HG03442 (cell line): ENCODE data around the gene DMGDH.

ENCODE experiments used
- ATAC-seq: cut with Tn5 transposase; IDR thresholded peaks from one replicate; pipeline ENCODE4 v1.9.1; 2021; ENCODE audit warnings: mild to moderate bottlenecking, moderate library complexity; ENCODE audit not compliant: unreplicated experiment

The DMGDH gene

DNA sequence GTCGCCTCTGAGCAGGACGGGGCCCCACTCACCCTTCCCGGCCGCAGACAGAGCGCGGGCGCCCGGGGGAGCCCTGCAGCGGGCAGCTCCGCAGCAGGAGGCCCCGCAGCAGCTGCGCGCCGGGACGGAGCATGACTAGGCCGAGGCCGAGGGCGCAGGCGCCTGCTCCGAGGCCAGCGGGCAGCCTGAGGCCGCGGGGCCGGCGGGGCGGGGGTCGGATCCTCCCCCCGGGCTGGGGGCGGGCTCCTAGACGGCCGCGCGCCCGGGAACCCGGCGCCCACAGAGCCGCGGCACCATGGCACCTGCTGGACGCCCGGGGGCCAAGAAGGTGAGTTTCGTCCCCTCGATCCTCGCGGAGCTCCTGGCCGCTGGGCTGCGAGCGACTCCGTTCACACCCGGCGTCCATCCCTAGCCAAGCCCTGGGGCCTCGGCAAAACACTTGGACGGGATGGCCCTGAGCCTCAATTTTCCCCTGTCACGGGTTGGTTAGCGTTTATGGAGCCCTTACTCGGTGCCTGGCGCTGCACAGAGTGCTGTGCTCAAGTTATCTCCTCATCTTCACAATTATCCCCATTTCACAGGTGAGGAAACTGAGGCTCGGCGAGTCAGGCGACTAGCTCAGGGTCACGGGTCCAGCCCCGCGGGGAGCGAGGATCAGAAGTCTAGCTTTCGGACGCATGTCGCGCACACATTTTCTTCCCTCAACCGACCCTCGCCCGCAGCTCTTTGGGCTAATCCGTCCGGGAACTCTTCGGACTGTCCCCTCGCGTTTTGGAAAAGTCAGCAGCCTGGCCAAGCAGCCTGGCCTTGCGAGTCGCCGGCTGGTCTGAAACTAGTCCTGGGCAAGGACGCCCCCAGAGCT lies at the start of gene DMGDH, which contains the start of gene BHMT2:
TSS of gene DMGDH (minus strand) at position 187 of the 862 bp plus-strand sequence. CDS start at position 133, 54 bp downstream.
TSS of gene BHMT2 (plus strand) at position 280 of the 862 bp plus-strand sequence. CDS start at position 296, 16 bp downstream.
- no peak for ATAC-seq

DNA sequence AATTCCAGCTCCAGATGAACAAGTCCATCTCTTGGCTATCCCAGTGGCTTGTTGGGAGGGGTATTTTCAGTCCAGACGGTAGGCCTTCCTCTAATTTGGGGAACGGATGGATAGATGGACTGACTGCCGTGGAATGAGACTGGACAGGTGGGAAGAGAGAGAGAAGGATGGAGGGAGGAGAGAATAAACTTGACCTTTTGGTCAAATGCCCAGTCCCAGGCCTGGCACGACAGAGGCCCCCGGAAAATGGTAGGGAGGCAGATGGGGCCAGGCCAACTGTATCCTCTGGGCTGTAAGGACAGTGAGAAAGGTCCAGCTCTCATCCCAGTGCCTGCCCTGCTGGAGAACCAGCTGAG lies 43.2 kb upstream of the DMGDH start:
- ATAC-seq: no peak

- ATAC-seq: no peak
Observed at GRCh38 chr5:79111960-79112702, 42.7 kb upstream of the DMGDH start.

DNA sequence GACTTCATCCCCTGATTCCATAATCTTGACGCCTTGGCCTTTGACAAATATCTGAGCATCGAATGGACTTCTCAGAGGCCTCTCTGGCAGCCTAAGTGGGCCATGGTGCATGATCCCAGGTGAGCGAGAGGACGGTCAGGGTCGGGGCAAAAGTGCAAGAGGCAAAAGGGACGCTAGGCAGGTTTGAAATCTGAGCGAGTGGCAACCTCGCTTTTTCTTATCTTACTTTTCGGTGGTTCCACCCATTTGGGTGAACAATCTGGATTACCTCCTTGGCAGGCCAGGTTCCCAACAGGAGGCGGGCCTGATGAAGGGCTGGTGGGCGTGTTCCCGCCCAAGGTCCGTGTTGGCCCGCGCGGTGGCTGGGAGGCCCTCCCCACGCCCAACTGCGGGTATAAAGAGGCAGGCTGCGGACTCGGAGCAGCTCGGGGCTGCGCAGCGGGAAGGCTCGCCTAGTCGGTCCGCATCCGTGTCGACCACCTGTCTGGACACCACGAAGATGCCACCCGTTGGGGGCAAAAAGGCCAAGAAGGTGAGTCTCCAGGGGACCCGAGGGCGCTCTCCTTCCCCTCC lies 42.0 kb upstream of the DMGDH start, which contains the start of gene BHMT:
TSS of gene BHMT (plus strand) at position 423 of the 573 bp plus-strand sequence. CDS start at position 500, 77 bp downstream.
- no peak for ATAC-seq

- ATAC-seq: no peak
Observed at GRCh38 chr5:79109527-79110492, 40.3 kb upstream of the DMGDH start.

- ATAC-seq: no peak
Observed at GRCh38 chr5:79108792-79109191, 39.3 kb upstream of the DMGDH start.

DNA sequence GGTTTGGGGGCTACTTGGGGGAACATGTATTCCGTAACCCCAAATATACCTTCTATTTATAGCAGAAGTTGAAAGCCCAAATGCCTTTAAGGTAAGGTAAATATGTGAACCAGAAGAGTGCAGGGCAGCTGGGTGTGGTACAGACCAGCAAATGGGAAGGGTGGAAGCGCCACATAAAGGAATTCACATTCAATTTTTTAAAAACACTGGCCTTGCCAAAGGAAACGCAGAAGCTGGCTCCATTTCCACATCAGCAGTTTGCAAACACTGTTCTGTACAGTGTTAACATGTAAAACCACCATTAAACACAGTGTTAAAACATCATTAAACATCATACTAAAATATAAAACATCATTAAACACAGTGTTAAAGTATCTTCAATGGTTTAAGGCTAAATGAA lies 38.6 kb upstream of the DMGDH start:
- no peak for ATAC-seq

GRCh38 chr5:79107020-79107796 lies 37.7 kb upstream of the DMGDH start:
- no peak for ATAC-seq

GRCh38 chr5:79105868-79106267 lies 36.4 kb upstream of the DMGDH start:
- no peak for ATAC-seq

DNA sequence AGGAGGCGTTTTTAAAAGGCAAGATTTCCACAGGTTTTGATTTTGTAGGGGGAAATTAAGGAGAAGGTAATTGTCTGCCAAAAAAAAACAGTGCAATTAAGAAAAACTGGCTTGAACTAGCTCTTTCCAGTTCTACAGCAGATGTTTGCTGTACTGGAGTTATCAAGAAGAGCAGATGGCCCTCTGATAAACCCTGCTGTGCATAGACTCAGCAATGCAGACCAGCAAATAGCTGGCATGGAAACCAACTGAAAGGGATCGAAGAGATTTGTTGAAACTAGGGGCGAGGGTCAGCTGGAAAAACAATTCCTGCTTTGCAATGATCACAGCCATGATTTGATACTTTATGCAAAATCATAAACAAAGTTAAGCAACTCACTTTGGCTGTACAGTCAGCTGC lies 24.3 kb upstream of the DMGDH start:
- no peak for ATAC-seq

- no peak for ATAC-seq
Observed at GRCh38 chr5:79091064-79091463, 21.6 kb upstream of the DMGDH start.

- no peak for ATAC-seq
Observed at GRCh38 chr5:79088507-79088906, 19.0 kb upstream of the DMGDH start.

GRCh38 chr5:79086116-79086515 lies 16.6 kb upstream of the DMGDH start:
- ATAC-seq: no peak

DNA sequence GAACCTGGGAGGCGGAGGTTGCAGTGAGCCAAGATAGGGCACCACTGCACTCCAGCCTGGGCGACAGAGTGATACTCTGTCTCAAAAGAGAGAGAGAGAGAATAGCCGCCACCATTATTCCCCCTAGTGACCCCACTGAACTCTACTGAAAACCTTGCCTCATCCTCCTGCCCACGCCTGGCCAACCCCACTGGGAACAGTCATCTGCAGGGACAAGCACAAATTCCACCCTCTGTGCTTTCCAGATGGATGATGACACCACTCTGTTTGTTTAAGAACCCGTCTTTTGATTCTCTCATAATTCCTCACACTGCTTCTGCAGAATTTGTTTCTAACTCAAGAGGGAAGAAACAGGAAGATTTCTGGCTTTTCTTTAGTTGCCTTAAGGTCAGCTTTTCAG lies 12.3 kb upstream of the DMGDH start:
- ATAC-seq: no peak

DNA sequence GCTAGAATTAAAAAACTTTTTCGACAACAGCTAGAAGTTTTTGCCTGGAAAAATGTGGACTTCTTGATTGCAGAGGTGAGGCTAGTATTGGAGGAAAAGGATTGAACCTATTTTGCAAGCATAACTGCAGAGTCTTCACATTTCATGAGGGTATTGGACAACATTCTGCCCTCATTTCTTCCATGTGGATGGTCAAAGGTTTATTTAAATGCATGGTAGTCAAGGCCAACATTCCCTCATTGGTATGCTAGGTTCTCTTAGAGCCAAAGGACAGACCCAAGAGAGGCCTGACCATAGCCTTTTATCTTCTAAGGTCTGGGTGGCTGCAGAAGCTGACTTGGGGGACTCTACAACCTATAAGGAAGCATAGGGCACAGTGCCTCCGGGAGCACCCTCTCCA lies 11.3 kb upstream of the DMGDH start:
- ATAC-seq: no peak

DNA sequence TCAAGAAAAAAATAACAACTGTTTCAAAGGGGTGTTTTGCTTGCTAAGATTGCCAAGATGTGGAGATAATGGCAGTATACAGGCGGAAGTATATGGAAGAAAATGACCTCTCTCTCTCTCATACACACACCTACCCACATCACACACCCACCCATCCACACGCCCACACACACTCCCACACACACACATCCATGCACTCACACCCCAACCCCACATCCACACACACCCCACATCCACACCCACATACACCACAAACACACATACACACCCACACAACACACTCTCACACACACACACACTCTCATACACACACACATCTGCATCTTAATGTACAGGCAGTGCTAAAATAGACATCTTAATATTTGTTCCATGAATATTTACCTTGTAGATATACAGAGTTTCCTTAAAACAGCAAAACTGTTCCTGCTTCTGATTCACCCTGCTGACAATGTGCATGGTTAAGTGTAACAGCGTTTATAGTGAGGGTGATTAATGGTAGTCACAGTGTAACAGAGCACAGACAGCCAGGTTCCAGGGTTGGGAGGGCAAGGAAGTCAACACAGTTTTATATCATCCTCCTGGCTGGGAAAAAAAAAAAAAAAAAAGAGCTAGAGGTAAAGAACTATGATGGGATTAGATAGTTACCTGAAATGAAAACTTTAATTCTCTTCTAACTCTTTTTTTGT lies 8.3 kb upstream of the DMGDH start:
- ATAC-seq: no peak

GRCh38 chr5:79076819-79077218 lies 7.3 kb upstream of the DMGDH start:
- ATAC-seq: no peak

- ATAC-seq: no peak
Observed at GRCh38 chr5:79075646-79076426, 6.4 kb upstream of the DMGDH start.
